IMR-90 (cell line): ENCODE results near the gene CDK5.

Experiments
- CTCF ChIP-seq: conservative IDR thresholded peaks from 2 replicates; pipeline ENCODE4 v1.5.1; 2012; ENCODE audit warnings: mild to moderate bottlenecking, low read depth, low read length, improper control_type of control experiment
- MAZ ChIP-seq: IDR thresholded peaks from 2 replicates; pipeline ENCODE4 v1.6.1; 2012; ENCODE audit warnings: low read depth, mild to moderate bottlenecking, low read length, improper control_type of control experiment, moderate library complexity, borderline replicate concordance
- MXI1 ChIP-seq: IDR thresholded peaks from 2 replicates; pipeline ENCODE4 v1.6.1; 2012; ENCODE audit warnings: low read depth, mild to moderate bottlenecking, low read length, moderate library complexity, borderline replicate concordance
- POLR2A ChIP-seq: IDR thresholded peaks from 2 replicates; pipeline ENCODE4 v1.6.1; 2012; ENCODE audit warnings: mild to moderate bottlenecking, low read depth, low read length
- RCOR1 ChIP-seq: IDR thresholded peaks from 2 replicates; pipeline ENCODE4 v1.6.1; 2012; ENCODE audit warnings: mild to moderate bottlenecking, low read length, improper control_type of control experiment; ENCODE audit not compliant: insufficient replicate concordance
- RFX5 ChIP-seq: IDR thresholded peaks from 2 replicates; pipeline ENCODE4 v1.8.0; 2012; ENCODE audit warnings: low read depth, mild to moderate bottlenecking, low read length, moderate library complexity

GRCh38 chr7:151040616-151041375 lies 16.9 kb downstream of the CDK5 start:
- TF ChIP-seq MAZ (no peak), POLR2A (no peak), CTCF (no peak), MXI1 (no peak), RCOR1 (no peak), RFX5 (no peak)
